GM13976 (cell line): ENCODE measurements around the gene OR2T10.
"Not testable (repeated sequence)": the region's sequence is repeated elsewhere in the genome, so short reads cannot be mapped to it uniquely, and the experiment has no call there.

Source experiments
- DNase-seq: peaks from one replicate; pipeline ENCODE4 v3.0.0; 2012; ENCODE audit warnings: low spot score
- in situ Hi-C: fragments of 300-500 bp; cut with MboI; formaldehyde crosslinking; loops from one replicate; pipeline ENCODE4 v1.12.0; 2022; ENCODE audit warnings: low sequenced_read_pairs, mixed read lengths, inconsistent platforms; ENCODE audit not compliant: unreplicated experiment

The OR2T10 gene

GRCh38 chr1:248565530-248566373 is 31.7 kb downstream of the OR2T10 start:
- DNase-seq, result not testable (repeated sequence)

GRCh38 chr1:248562672-248563071 is 34.8 kb downstream of the OR2T10 start, which contains the start of gene OR2T29:
TSS of gene OR2T29 (minus strand) at chr1:248562772. CDS start at chr1:248559491, 3,281 bp downstream.
- DNase-seq, in situ Hi-C loops: not testable (repeated sequence)

More at GRCh38 chr1:248565530-248566373, 31.7 kb downstream of the OR2T10 start:
- in situ Hi-C loops, result not testable (repeated sequence)

- DNase-seq, in situ Hi-C loops: not testable (repeated sequence)
Measured at GRCh38 chr1:248551027-248551426, 46.5 kb downstream of the OR2T10 start.

- in situ Hi-C loops, DNase-seq: not testable (repeated sequence)
Measured at GRCh38 chr1:248547383-248547782, 50.1 kb downstream of the OR2T10 start.
